Motor neuron (in vitro differentiated cells): ENCODE data around the gene TRAF6. TPM values are rescaled to one million over a fixed set of nuclear protein-coding genes. Genes with fewer than 3 reads are reported as not detected.
"Not testable (repeated sequence)": the region's sequence is repeated elsewhere in the genome, so short reads cannot be mapped to it uniquely, and the experiment has no call there.

Source experiments
- ATAC-seq, 8 experiments: fragments of 200-7000 bp; cut with Tn5 transposase; replicated peaks in 6 of 8; 2 replicates each; pipeline ENCODE4 v1.8.0; 2021; ENCODE audit warnings: mild to moderate bottlenecking in 8 of 8, moderate library complexity in 8 of 8
- H3K27ac ChIP-seq, 2 donors: fragments of 250-450 bp; sonication (Bioruptor Pico); 2 replicates each; pipeline ENCODE4 v1.9.0; 2021; ENCODE audit warnings: antibody characterized with exemption in 2 of 2, mild to moderate bottlenecking in 2 of 2, moderate library complexity in 1 of 2
- H3K4me1 ChIP-seq, 2 donors: fragments of 250-450 bp; sonication (Bioruptor Pico); replicated peaks in 1 of 2; 2 replicates each; pipeline ENCODE4 v1.6.1; 2021; ENCODE audit warnings: antibody characterized with exemption in 2 of 2, mild to moderate bottlenecking in 2 of 2, moderate library complexity in 1 of 2
- H3K4me3 ChIP-seq, 5 donors: fragments of 250-450 bp; sonication (Bioruptor Pico); 2 replicates each; pipeline ENCODE4 v1.9.0; 2021; ENCODE audit warnings: antibody characterized with exemption in 5 of 5, mild to moderate bottlenecking in 5 of 5, moderate library complexity in 4 of 5
- WGBS, 10 experiments: fragments of 450-650 bp; shearing (Covaris generic); methylation state at CpG; one replicate each; pipeline ENCODE4 v1.0.0; 2022; 5-methylcytosine and 5-hydroxymethylcytosine counted together
- in situ Hi-C, 9 experiments: fragments of 400-800 bp; cut with MboI; loops; one replicate each; pipeline ENCODE4 v1.15.0; 2021; ENCODE audit warnings: low sequenced_read_pairs in 9 of 9, low pct_unique_long_range_greater_than_20kb in 2 of 9; ENCODE audit not compliant: unreplicated experiment in 9 of 9
- total RNA-seq, 8 experiments: library from RNA; unstranded; fragments of 300-600 nt; gene quantifications; 2 replicates each; pipeline versions ENCODE4 v1.2.3 to v1.2.4, GENCODE V29; 2022

Gene TRAF6
- total RNA-seq, 8 experiments from 2014 or later = 5.8 to 14.7 (median 8.9) TPM

GRCh38 chr11:36488096-36488495, 22.0 kb downstream of the TRAF6 start:
- no peaks in the 10 kb centered on the region for H3K4me1 ChIP-seq
- no peak overlapping the region for H3K27ac ChIP-seq
- no peak for ATAC-seq
- whole genome bisulfite sequencing, 10 experiments = 40 to 100% (median 92%) methylated on average over 1 to 3 of the region's 5 CpGs; no CpG with 5 or more reads in 3 of the 10 experiments
- in situ Hi-C loops = loop anchor here in 5 of 9 experiments (10.0 to 25.0 kb wide), 7 partner anchors 176 to 1026 kb away; partner anchors contain the start of genes FJX1 (in 4 of the 5), COMMD9 (in 1 of the 5) and PRR5L (in 1 of the 5)
- no peak overlapping the region for H3K4me3 ChIP-seq

GRCh38 chr11:36487619-36488018, 22.5 kb downstream of the TRAF6 start:
- H3K4me3 ChIP-seq = no peak overlapping the region
- ATAC-seq = no peak
- H3K4me1 ChIP-seq = no peaks in the 10 kb centered on the region
- WGBS, 10 experiments = 50 to 100% (median 85%) methylated on average over 2 to 4 of the region's 4 CpGs
- in situ Hi-C loops = loop anchor here in 5 of 9 experiments (10.0 to 25.0 kb wide), 7 partner anchors 175 to 1025 kb away; partner anchors contain the start of genes FJX1 (in 4 of the 5), COMMD9 (in 1 of the 5) and PRR5L (in 1 of the 5)
- H3K27ac ChIP-seq = no peak overlapping the region

- no peak for ATAC-seq
- Histone ChIP-seq H3K4me3 (no peak overlapping the region), H3K4me1 (no peaks in the 10 kb centered on the region), H3K27ac (no peak overlapping the region)
- in situ Hi-C loops = loop anchor here in 5 of 9 experiments (10.0 to 25.0 kb wide), 7 partner anchors 173 to 1023 kb away; partner anchors contain the start of genes FJX1 (in 4 of the 5), COMMD9 (in 1 of the 5) and PRR5L (in 1 of the 5)
- 78 to 94% (median 81%) methylated on average over 2 to 6 of the region's 6 CpGs; no CpG with 5 or more reads in 2 of the 10 experiments for WGBS, 10 experiments
These were observed 24.6 kb downstream of the TRAF6 start for GRCh38 chr11:36485298-36486002.

GRCh38 chr11:36483042-36483441, 27.0 kb downstream of the TRAF6 start:
- ATAC-seq, H3K4me1 ChIP-seq, H3K27ac ChIP-seq, H3K4me3 ChIP-seq: not testable (repeated sequence)
- in situ Hi-C loops = loop anchor here in 5 of 9 experiments (10.0 to 25.0 kb wide), 7 partner anchors 171 to 1021 kb away; partner anchors contain the start of genes FJX1 (in 4 of the 5), COMMD9 (in 1 of the 5) and PRR5L (in 1 of the 5)
- WGBS, 10 experiments = 80 to 100% (median 100%) methylated on average over 1 to 2 of the region's 4 CpGs; no CpG with 5 or more reads in 5 of the 10 experiments

GRCh38 chr11:36480833-36481232, 29.2 kb downstream of the TRAF6 start:
- ATAC-seq = no peak
- Histone ChIP-seq H3K4me1 (no peaks in the 10 kb centered on the region), H3K27ac (no peak overlapping the region), H3K4me3 (no peak overlapping the region)
- in situ Hi-C loops = loop anchor here in 5 of 9 experiments (10.0 to 25.0 kb wide), 7 partner anchors 169 to 1019 kb away; partner anchors contain the start of genes FJX1 (in 4 of the 5), COMMD9 (in 1 of the 5) and PRR5L (in 1 of the 5)

GRCh38 chr11:36478700-36479329, 31.3 kb downstream of the TRAF6 start:
- no peaks in the 10 kb centered on the region for H3K4me1 ChIP-seq
- peak; percentile 56 to 79 (median 76) for ATAC-seq
- 0 to 42% (median 16%) methylated on average over 1 to 2 of the region's 2 CpGs; no CpG with 5 or more reads in 4 of the 10 experiments for WGBS, 10 experiments
- H3K4me3 ChIP-seq = no peak overlapping the region
- no peak overlapping the region for H3K27ac ChIP-seq
- in situ Hi-C loops = loop anchor here in 6 of 9 experiments (10.0 to 25.0 kb wide), 7 partner anchors 167 to 1017 kb away; partner anchors contain the start of genes FJX1 (in 3 of the 6), PRR5L (in 2 of the 6) and COMMD9 (in 1 of the 6)

GRCh38 chr11:36475192-36475591, 34.9 kb downstream of the TRAF6 start:
- H3K27ac ChIP-seq = no peak overlapping the region
- no peak overlapping the region for H3K4me3 ChIP-seq
- no peak for ATAC-seq
- H3K4me1 ChIP-seq = no peaks in the 10 kb centered on the region
- in situ Hi-C loops = loop anchor here in 6 of 9 experiments (10.0 to 25.0 kb wide), 7 partner anchors 163 to 1013 kb away; partner anchors contain the start of genes FJX1 (in 3 of the 6), PRR5L (in 2 of the 6) and COMMD9 (in 1 of the 6)
- 0 to 75% (median 47%) methylated on average over 1 of the region's 1 CpG; no CpG with 5 or more reads in 4 of the 10 experiments for WGBS, 10 experiments

- in situ Hi-C loops = loop anchor here in 2 of 9 experiments (10.0 to 25.0 kb wide), 2 partner anchors 159 to 177 kb away; partner anchors contain the start of gene PRR5L (in 1 of the 2)
- no peak overlapping the region for H3K27ac ChIP-seq
- no peaks in the 10 kb centered on the region for H3K4me1 ChIP-seq
- 40 to 100% (median 87%) methylated on average over 1 of the region's 1 CpG; no CpG with 5 or more reads in 4 of the 10 experiments for WGBS, 10 experiments
- no peak overlapping the region for H3K4me3 ChIP-seq
- ATAC-seq = no peak
These were observed 38.5 kb downstream of the TRAF6 start for GRCh38 chr11:36471577-36471976.

GRCh38 chr11:36469881-36470802, 39.9 kb downstream of the TRAF6 start:
- WGBS, 10 experiments = 13 to 100% (median 81%) methylated on average over 2 to 5 of the region's 5 CpGs
- Histone ChIP-seq H3K27ac (no peak overlapping the region), H3K4me3 (no peak overlapping the region), H3K4me1 (no peaks in the 10 kb centered on the region)
- in situ Hi-C loops = loop anchor here in 2 of 9 experiments (10.0 to 25.0 kb wide), 2 partner anchors 158 to 175 kb away; partner anchors contain the start of gene PRR5L (in 1 of the 2)
- ATAC-seq = no peak

GRCh38 chr11:36469063-36469462, 41.0 kb downstream of the TRAF6 start:
- Histone ChIP-seq H3K4me3 (no peak overlapping the region), H3K4me1 (no peaks in the 10 kb centered on the region), H3K27ac (no peak overlapping the region)
- no peak for ATAC-seq
- in situ Hi-C loops = loop anchor here in 1 of 9 experiments (25.0 kb wide), 1 partner anchor 157 kb away; no protein-coding TSS in a partner anchor
- WGBS, 10 experiments = 0 to 83% (median 33%) methylated on average over 1 to 2 of the region's 2 CpGs; no CpG with 5 or more reads in 1 of the 10 experiments

GRCh38 chr11:36467916-36468315, 42.2 kb downstream of the TRAF6 start:
- in situ Hi-C loops = loop anchor here in 1 of 9 experiments (25.0 kb wide), 1 partner anchor 156 kb away; no protein-coding TSS in a partner anchor
- Histone ChIP-seq H3K27ac (no peak overlapping the region), H3K4me3 (no peak overlapping the region), H3K4me1 (no peaks in the 10 kb centered on the region)
- WGBS, 10 experiments = 60 to 100% methylated on average over 1 of the region's 1 CpG; no CpG with 5 or more reads in 8 of the 10 experiments
- ATAC-seq = no peak
